ENCODE measurements around the gene TNRC18. TPM values are rescaled to one million over a fixed set of nuclear protein-coding genes. Genes with fewer than 3 reads are reported as not detected.

The TNRC18 gene
- total RNA-seq, 2 experiments from 2014 or later: 43.8 to 44.2 TPM

DNA sequence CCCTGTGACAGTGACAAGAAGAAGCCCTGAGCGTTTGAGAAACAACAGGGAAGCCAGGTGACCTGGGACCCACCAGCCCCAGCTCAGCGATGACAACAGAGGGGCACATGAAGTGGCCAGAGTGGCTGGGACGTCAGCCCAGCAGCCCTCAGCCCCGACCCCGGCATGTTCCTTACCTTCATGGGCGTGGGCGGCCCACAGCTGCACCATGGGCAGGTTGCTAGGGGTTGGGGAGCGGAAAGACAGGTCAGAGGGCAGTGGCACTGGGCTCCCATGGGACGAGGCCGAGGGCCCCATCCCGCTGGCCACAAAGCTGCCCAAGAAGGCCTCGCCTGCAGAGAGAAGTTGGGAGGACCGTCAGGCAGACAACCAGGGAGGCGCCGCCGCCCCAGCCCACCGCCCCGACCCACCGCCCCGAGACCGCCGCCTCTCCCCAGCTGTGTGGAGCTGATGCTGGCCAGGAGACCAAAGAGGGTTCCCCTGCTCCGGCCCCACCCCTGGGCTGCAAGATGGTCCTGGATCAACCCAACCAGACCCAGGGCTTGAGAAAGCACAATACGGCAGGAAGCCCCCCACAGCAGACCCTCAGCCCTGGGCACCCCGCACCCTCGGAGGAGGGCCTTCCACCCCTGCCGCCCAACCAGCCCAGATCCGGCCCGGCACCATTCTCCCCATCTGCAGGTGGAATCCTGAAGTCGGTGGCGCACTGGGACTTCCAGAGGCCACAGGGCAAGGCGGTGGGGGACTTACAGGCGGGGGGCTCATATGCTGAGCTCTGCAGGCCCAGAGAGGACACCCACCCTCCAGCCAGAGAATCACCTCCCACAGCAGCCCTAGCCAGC is 29.1 kb downstream of the TNRC18 start:
- Mint-ChIP-seq H3K9me3 (no peaks in the 10 kb centered on the region), H3K4me1 (ENCODE audit: low read depth) (peaks cover 38% of the 10 kb centered on the region), H3K27me3 (no peaks in the 10 kb centered on the region), H3K4me3 (no peak overlapping the region), H3K36me3 (ENCODE audit: low read depth) (peaks cover 31% of the 10 kb centered on the region), H3K27ac (no peak overlapping the region)
- ChIA-PET CTCF (no interaction called here), POLR2A (interaction anchor here (0.6 to 0.9 kb wide), 2 partner anchors 12 to 728 kb away, joined by 3 to 4 read pairs; no protein-coding TSS in a partner anchor)
- intact Hi-C loops (cut with micrococcal nuclease): no loop called here
- DNase-seq (no peak), ATAC-seq (no peak)
- no peak for TF ChIP-seq CTCF (IDR thresholded peaks at IDR 0.05)

DNA sequence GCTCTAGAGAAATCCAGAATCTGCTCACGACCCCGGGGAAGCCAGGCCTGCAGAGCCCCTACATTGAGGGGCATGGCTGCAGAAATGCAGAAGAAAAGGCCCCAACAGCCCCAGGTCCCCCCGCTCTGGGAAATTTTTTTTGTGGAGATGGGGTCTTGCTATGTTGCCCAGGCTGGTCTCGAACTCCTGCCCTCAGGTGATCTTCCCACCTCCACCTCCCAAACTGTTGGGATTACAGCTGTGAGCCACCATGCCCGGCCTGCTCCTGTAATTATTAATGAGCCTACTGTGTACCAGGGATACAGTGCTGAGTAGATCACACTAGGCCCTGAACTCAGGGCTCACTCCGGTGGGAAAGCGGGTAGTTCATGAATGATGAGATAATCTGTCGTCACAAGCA is 29.9 kb downstream of the TNRC18 start:
- no peaks in the 10 kb centered on the region for H3K9me3 Mint-ChIP-seq
- H3K27me3 Mint-ChIP-seq: no peaks in the 10 kb centered on the region
- ATAC-seq: no peak
- ChIA-PET POLR2A (interaction anchor here (0.6 to 0.9 kb wide), 2 partner anchors 11 to 727 kb away, joined by 3 to 4 read pairs; no protein-coding TSS in a partner anchor), CTCF (no interaction called here)
- no peak for TF ChIP-seq CTCF (IDR thresholded peaks at IDR 0.05)
- intact Hi-C loops (cut with micrococcal nuclease): no loop called here
- DNase-seq: no peak
- peaks cover 31% of the 10 kb centered on the region for H3K36me3 Mint-ChIP-seq (ENCODE audit: low read depth)
- H3K4me1 Mint-ChIP-seq (ENCODE audit: low read depth): peaks cover 38% of the 10 kb centered on the region
- no peak overlapping the region for H3K27ac Mint-ChIP-seq
- H3K4me3 Mint-ChIP-seq: no peak overlapping the region

- intact Hi-C loops (cut with micrococcal nuclease): no loop called here
- TF ChIP-seq CTCF (IDR thresholded peaks at IDR 0.05): no peak
- no peak overlapping the region for H3K4me3 Mint-ChIP-seq
- no peak for DNase-seq
- no peaks in the 10 kb centered on the region for H3K9me3 Mint-ChIP-seq
- no peaks in the 10 kb centered on the region for H3K27me3 Mint-ChIP-seq
- peaks cover 38% of the 10 kb centered on the region for H3K4me1 Mint-ChIP-seq (ENCODE audit: low read depth)
- no peak for ATAC-seq
- POLR2A ChIA-PET: interaction anchor here (0.7 to 0.9 kb wide), 2 partner anchors 11 to 35 kb away, joined by 3 read pairs; no protein-coding TSS in a partner anchor
- no peak overlapping the region for H3K27ac Mint-ChIP-seq
- H3K36me3 Mint-ChIP-seq (ENCODE audit: low read depth): peaks cover 31% of the 10 kb centered on the region
- CTCF ChIA-PET: no interaction called here
Observed at GRCh38 chr7:5393328-5393727, 30.3 kb downstream of the TNRC18 start.

DNA sequence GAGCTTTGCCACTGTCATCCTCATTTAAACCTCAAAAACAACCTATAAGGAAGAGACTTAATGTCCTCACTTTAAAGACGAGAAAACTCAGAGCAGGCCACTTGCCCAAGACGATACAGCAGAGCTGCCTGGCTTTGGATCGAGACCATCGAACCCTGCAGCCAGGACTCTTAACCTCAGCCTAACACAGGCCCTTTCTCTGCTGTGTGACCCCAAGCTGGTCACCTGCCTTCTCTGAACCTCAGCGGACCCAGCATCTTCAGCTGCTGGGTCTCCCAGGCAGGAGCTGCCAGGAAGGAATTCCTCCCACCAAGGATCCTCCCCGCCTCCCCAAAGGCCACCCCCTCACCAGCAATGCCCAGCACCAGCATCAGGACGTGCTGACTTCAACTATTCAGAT is 32.7 kb downstream of the TNRC18 start:
- Mint-ChIP-seq H3K9me3 (no peaks in the 10 kb centered on the region), H3K27ac (no peak overlapping the region), H3K4me1 (ENCODE audit: low read depth) (peaks cover 31% of the 10 kb centered on the region), H3K27me3 (no peaks in the 10 kb centered on the region), H3K4me3 (no peak overlapping the region), H3K36me3 (ENCODE audit: low read depth) (peaks cover 37% of the 10 kb centered on the region)
- POLR2A ChIA-PET: interaction anchor here (1.0 kb wide), 1 partner anchor 13 kb away, joined by 4 read pairs; no protein-coding TSS in a partner anchor
- CTCF ChIA-PET: interaction anchor here (1.8 kb wide), 1 partner anchor 25 kb away, joined by 5 read pairs; no protein-coding TSS in a partner anchor
- intact Hi-C loops (cut with micrococcal nuclease): no loop called here
- DNase-seq: no peak
- no peak for TF ChIP-seq CTCF (IDR thresholded peaks at IDR 0.05)
- ATAC-seq: no peak

DNA sequence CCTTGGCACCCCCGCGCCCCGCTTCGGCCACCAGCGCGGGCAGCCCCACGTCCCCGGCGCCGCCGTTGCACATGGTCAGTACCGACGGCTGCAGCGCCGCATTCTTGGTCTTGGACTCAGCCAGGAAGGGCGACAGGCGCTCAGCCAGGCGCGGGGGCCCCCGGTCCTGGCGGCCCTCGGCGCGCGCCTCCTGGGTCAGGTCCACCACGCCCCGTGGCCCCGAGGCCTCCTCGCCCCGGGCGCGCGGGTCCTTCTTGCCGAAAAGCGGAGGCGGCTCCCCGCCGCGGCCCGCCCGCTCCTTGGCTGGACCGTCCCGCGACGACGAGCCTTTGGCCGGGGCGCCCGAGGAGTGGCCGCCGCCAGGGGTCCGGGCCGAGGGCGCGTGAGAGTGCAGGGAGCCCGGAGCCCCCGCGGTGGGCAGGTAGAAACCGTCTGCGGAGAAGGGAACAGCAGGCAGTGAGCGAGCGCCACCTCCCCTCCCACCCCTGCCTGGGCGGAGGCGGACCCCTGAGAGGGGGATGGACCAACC is 34.7 kb downstream of the TNRC18 start:
- intact Hi-C loops (cut with micrococcal nuclease): no loop called here
- ChIA-PET CTCF (no interaction called here), POLR2A (no interaction called here)
- H3K4me3 Mint-ChIP-seq: no peak overlapping the region
- peaks cover 37% of the 10 kb centered on the region for H3K36me3 Mint-ChIP-seq (ENCODE audit: low read depth)
- H3K4me1 Mint-ChIP-seq (ENCODE audit: low read depth): peaks cover 25% of the 10 kb centered on the region
- H3K9me3 Mint-ChIP-seq: no peaks in the 10 kb centered on the region
- TF ChIP-seq CTCF (IDR thresholded peaks at IDR 0.05): no peak
- H3K27me3 Mint-ChIP-seq: no peaks in the 10 kb centered on the region
- H3K27ac Mint-ChIP-seq: no peak overlapping the region
- no peak for ATAC-seq
- DNase-seq: no peak
